Endometrial microvascular endothelial cells (primary cell): ENCODE measurements around the gene ADI1. TPM values are rescaled to one million over a fixed set of nuclear protein-coding genes. Genes with fewer than 3 reads are reported as not detected.
"Not testable (repeated sequence)": the region's sequence is repeated elsewhere in the genome, so short reads cannot be mapped to it uniquely, and the experiment has no call there.

Experiments
- in situ Hi-C: cut with HindIII; loops from 2 replicates; pipeline ENCODE4 v1.10.0; 2017; ENCODE audit warnings: low sequenced_read_pairs, low pct_unique_long_range_greater_than_20kb; ENCODE audit errors: inconsistent ontology term
- total RNA-seq: library from RNA; depleted of rRNA; stranded (reverse); fragments of >200 nt; gene quantifications from one replicate; pipeline ENCODE4 v1.2.3, GENCODE V29; 2015; ENCODE audit errors: inconsistent ontology term

ADI1 gene
- total RNA-seq, 1 donor from 2014 or later = 64.4 TPM

DNA sequence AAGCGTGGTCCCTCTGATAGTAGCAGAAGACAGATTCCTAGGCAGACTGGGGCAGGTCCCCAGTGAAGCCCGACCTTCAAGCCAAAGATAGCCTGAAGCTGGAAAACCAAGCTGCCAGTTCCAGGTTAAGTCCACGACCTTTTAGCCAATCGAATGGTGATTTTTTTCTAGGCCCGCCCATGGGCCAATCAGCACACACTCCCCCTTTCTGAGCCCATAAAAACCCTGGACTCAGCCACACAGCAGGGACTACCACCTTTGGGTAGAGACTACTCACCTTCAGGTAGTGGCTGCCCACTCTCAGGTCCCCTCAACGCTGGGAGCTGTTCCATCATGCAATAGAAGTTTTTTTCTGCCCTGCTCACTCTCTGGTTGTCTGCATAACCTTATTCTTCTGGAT, 14.5 kb upstream of the ADI1 start:
- in situ Hi-C loops = no loop called here

DNA sequence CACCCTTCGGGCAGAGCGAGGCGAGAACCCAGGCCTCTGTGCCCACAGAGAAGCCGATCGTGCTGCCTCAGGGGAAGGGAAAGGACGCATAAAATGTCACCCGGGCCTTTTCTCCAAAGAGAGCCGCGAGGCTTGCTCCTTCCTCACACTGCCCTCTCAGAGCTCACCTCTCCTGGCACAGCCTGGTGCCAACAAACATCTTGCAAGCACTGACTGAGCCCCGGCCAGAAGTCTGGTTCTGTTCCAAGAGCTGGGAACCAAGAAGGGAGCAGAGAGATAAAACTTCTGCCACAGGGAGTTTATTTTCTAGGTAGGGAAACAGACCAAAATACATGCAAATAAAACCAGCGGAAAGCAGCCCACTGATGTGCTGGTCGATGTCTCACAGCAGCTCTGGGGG, 13.6 kb upstream of the ADI1 start:
- in situ Hi-C loops = no loop called here

DNA sequence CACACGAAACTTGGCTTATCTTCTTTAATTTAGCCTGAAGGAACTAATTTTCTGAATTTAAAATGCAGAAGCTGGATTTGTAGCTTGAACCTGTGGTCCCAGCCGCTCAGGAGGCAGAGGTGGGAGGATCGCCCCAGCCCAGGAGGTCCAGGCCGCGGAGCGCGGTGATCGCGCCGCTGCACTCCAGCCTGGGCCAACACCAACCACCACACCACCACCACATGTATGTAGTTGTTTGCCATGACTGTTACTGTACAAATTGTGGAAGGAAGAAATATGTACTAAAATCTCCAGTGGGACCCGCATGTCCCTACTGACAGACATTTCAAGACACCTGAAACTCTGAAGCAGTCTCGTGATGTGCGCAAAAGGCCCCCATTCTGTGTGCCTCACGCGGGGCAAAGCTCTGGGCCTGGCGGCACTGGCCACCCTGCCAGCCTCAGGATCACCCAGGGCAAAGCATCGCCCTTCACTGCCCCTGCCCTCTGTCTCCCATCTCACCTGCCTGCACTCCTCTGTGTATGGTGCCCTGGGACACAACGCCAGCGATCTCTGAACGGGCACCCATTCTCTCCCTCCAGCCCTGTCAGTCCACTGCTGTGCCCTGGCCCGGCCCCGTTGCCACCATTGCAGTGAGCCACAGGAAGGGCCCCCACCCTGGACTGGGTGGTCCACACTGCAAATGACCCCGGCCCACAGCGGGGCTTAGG, 10.1 kb upstream of the ADI1 start:
- in situ Hi-C loops = no loop called here

DNA sequence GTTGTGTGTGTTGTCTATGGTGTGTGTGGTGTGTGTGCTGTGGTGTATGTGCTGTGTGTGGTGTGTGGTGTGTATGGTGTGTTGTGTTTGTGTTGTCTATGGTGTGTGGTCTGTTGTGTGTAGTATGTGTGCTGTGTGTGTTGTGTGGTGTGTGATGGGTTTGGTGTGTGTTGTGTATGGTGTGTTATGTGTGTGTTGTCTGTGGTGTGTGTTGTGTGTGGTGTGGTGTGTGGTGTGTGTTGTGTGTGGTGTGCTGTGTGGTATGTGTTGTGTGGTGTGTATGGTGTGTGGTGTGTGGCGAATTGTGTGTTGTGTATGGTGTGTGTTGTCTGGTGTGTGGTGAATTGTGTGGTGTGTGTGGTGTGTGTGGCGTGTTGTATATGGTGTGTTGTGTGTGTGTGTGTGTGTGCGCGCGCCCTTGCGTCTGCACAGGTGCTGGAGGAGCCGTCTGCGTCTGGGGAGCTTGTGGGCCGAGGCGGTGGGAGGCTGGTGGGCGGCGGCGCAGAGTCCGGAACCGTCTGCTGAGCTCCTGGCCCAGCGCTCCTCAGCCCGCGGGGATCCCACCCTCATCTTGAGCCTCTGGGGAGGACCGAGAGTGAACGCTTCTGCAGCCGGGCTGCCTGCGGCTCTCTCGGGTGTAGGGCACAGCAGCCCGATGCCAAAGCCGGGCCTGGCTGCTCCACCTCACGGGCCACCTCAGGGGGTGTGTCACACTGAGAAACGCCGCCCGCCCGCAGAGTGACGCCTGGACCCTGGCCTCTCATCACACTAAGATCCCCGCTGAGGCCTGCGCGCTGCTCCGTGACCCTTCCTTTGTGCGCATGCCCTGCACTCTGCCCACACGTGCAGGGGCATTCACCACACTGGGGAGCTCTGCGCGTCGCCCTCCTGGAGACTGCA, 8.8 kb upstream of the ADI1 start:
- in situ Hi-C loops = no loop called here

DNA sequence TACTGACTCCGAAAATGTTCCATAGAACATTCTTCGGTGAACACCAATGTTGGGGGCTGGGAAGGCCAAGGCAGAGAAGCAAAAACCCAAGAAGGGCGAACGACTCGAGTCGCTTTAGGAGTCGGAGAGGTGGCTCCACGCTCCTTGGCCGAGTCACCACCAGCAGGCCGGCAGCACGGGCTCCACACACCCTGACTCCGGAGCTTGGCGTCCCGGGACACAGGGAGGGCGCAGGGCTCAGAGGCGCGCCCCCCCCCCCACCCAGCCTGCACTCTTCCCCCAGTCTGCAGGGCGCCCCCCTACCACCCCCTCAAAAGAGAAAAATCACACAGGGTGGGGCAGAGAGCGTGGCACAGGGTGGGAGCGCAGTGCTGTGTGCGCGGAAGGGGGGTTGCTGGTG, 7.5 kb upstream of the ADI1 start:
- in situ Hi-C loops = no loop called here

DNA sequence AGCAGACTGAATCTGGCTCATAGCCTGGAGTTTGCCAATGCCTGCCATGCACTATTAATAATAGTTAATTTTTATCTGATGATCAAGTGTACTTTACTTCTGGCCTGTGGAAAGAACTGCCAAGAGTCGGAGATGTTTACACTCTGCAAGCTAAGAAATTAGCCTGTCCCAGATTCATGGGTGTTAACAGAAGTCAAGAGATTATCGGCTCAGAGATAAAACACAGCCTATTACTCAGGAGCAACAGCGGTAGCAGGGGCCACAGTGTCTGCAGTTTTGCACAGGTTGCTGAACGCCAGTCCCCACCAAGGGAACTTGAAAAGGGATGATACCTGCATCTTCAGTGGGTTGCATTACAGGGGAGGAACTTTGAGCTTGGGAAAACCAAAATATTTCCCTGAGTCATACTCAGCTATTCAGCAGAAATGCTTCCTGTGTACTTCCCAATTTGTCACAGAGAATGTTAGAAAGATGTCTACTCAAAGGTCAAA, 4.3 kb upstream of the ADI1 start:
- in situ Hi-C loops = no loop called here

DNA sequence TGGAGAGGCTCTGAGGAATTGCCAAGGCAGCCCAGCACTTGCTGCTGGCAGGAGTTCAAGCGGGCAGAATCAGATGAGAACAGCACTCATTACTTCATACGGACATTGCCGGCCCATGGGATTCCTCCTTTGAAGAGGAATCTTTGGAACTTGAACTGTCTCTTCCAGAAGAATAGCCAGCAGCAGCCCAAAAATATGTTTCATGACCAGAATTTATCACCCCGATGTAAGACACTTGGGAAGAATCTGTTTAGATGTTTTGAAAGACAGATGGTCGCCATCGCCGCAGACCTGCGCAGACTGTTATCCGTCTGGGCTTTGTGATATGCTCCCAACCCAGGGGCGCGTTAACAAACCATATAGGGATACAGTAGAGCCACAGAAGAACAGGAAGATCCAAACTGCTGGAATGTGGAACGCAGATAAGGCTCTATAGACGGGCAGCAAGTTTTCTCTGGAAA, 3.7 kb upstream of the ADI1 start:
- in situ Hi-C loops = no loop called here

DNA sequence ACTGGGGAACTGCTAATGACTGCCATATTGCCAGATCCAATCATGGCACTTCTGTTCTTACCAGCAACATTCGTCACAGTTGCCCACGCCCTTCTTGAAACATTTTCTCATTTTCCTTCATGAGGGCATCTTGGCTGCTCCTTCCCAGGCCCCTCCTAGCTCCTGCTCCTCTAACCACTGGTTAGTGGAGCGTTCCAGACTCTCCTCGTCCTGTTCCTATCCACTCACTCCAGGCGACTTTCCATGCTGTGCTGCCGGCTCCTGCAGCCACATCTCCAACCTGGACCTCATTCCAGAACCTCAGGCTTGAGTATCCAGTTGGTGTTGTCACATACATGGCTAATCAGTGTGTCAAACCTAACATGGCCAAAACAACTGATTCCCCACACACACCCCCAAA, 1.3 kb upstream of the ADI1 start:
- in situ Hi-C loops = no loop called here

DNA sequence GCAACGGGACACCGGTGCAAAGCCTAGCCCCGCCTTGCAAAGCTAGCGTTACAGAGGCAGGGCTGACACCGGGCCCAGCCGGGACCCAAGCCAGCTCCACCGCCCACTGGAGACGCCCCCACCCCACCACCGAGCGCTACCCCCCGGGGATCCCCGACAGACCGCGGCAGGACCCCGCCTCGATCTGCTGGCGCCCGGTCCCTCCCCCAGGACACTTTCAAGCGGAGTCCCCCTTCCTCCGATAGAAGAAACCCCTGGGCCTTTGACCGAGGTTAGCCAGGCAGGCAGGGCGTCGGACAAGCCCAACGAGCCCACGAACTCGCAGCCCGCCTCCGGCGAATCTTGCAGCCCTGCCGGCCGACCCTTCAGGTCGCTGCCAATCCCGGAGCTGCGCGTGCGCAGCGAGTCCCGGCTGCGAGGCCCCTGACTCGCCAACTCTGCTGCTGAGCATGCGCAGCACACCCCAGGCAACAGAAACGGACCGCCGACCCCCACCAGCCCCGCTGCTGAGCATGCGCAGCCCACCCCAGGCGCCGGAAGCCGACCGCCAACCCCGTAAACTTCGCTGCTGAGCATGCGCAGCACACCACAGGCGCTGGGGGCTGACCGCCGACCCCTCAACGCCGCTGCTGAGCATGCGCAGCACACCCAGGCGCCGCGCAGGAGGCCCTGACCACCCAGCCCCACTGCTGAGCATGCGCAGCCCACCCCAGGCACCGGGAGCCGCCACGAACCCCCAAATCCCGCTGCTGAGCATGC, 656 bp downstream of the ADI1 start:
- in situ Hi-C loops = no loop called here

DNA sequence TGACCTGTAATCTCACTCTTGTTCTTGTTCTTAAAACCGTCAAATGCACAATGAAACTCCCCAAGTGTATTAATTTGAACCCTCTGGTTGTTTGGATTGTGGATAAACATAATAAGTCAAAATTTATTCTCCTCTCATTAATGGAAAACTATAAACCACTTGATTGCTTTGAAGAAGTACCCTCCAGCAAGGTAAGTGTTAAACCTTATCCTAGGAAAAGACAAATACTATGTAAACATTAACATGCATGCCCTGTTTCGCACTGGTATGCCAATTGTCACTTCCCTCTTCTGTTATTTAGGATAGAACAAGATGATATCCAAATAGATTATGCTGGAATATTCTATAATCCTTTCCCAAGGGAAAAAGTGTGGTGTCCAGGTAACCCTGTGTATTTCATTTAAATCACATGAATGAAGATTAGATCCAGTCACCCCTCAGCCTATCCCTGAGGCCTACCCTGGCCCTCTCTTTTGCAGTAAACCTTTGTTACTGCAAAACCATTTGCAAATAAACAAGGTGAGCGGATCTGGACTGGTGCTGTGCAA, 1.3 kb downstream of the ADI1 start:
- in situ Hi-C loops = no loop called here

DNA sequence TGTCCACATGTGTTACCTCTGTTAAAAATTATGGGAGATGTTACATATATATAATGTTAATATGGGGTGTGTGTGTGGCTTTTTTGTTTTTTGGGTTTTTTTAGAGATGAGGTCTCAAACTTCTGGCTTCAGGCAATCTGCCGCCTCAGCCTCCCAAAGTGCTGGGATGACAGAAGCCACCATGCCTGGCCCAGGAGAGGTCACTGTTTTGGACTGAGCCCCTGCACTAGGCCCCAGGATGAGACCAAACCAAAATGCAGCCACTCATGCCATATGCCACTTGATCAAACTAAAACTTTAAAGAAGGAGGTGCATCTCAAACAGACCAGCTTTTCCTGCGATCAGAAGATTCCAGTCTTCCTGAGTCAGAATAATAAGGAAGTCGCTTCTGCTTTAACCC, 2.5 kb downstream of the ADI1 start:
- in situ Hi-C loops = no loop called here

DNA sequence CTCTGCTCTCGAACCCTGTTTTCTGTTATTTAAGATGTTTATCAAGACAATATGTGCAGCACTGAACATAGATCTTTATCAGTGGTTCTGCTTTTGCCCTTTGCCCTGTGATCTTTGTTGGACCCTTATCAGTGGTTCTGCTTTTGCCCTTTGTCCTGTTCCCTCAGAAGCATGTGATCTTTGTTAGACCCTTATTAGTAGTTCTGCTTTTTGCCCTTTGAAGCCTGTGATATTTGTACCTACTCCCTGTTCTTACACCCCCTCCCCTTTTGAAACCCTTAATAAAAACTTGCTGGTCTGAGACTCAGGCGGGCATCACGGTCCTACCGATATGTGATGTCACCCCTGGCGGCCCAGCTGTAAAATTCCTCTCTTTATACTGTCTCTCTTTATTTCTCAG, 3.9 kb downstream of the ADI1 start:
- in situ Hi-C loops = not testable (repeated sequence)

DNA sequence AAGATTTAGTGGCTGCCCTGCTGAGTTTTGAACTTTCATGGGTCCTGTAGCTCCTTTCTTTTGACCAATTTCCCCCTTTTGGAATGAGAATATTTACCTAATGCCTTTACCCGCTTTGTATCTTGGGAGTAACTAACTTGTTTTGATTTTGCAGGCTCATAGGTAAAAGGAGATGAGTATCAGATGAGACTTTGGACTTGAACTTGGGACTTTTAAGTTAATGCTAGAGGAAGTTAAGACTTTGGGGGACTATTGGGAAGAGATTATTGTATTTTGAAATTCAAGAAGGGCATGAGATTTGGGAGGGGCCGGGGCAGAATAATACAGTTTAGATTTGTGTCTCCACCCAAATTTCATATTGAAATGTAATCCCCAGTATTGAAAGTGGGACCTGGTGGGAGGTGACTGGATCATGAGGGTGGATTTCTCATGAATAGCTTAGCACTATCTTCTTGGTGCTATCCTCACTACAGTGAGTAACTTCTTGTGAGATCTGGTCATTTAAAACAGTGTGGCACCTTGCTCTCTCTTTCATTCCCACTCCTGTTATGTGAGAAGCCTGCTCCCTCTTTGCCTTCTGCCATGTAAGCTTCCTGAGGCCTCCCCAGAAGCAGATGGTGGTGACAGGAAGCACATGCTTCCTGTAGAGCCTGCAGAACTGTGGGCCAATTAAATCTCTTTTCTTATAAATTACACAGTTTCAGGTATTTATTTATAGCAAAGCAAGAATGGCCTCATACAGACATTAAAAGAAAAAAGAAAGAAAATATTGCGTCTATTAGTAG, 6.1 kb downstream of the ADI1 start:
- in situ Hi-C loops = no loop called here

DNA sequence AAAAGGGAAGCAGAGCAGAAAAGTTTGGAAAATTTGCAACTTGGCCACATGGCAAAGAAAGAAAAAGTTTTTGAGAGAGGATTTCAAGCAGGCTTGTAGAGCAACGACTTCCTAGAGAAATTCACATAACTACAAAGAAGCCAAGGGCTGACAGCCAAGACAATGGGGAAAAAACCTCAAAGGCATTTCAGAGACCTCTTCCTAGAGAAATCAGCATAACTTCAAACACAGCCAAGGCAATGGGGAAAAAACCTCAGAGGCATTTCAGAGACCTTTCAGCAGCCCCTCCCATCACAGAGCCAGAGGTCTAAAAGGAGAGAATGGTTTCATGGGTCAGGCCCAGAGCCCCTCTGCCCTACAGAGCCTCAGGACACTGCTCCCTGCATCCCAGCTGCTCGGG, 7.2 kb downstream of the ADI1 start:
- in situ Hi-C loops = no loop called here

DNA sequence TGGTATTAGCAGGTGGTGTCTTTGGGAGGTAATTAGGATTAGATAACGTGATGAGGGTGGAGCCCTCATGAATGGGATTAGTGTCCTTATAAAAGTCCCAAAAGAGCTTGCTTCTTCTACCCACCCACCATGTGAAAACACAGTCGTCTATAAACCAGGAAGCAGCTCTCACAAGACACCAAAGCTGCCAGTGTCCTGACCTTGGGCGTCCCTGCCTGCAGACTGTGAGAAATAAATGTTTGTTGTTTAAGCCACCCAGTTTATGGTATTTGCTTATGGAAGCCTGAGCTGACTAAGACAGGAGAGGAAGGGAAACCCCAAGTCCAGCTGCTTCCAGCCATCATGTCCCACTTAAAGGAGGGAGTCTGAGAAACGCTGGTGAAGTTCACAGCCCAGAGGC, 13.6 kb downstream of the ADI1 start:
- in situ Hi-C loops = no loop called here

DNA sequence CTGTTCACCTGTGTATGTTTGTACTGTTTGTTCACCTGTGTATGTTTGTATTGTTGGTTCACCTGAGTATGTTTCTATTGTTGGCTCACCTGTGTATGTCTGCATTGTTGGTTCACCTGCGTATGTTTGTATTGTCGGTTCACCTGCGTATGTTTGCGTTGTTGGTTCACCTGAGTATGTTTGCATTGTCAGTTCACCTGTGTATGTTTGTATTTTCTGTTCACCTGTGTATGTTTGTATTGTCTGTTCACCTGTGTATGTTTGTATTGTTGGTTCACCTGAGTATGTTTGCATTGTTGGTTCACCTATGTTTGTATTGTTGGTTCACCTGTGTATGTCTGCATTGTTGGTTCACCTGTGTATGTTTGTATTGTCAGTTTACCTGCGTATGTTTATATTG, 14.6 kb downstream of the ADI1 start:
- in situ Hi-C loops = no loop called here

DNA sequence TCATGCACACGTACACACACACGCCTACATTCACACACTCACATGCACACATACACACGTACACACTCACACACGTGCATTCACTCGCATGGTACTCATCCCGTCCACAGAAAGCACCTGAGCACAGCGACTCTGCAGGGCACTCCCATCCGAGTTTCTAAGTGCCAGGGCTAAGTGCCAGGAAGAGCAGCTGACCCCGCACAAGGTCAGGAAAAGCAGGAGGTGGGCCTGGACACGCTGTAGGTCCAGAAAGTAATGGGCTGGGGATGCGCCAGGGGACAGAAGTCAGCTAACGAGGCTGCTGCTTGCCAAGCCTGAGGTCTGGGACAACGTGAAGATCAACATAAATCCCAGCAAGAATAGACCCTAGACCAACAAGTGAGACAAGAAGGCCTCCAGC, 15.8 kb downstream of the ADI1 start:
- in situ Hi-C loops = no loop called here

DNA sequence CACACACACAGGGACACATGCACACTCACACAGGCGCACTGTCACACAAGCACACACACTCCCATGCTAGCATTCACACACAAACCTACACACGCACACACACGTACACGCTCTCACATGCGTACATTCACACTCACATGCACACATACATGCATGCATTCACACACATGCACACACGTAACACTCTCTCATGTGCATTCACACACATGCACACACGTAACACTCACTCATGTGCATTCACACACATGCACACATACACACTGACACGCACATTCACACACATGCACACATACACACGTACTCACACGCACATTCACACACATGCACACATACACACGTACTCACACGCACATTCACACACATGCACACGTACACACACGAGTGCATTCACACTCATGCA, 16.3 kb downstream of the ADI1 start:
- in situ Hi-C loops = no loop called here
